HG02759 (cell line): ENCODE results near the gene OPCML.

Experiments
- ATAC-seq: cut with Tn5 transposase; IDR thresholded peaks from one replicate; pipeline ENCODE4 v1.9.1; 2021; ENCODE audit warnings: mild to moderate bottlenecking, moderate library complexity; ENCODE audit not compliant: unreplicated experiment

Gene OPCML

DNA sequence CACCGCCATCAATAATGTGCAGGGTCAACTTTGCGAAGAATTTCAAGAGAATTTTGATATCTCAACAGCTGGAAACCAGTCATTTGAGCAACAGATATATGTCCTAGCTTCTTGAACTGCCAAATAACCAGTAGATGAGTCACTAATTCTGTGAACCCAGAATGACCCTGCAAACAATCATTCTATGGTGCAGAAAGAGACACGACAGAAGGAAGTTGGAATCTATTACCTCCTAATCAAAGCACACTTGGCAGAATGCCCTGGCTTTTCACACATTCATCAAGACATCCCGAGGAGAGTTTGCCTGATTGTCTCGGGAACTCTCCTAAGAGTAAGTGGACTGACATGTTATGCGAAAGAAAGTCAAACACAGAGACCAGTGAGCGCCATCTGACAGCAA lies 621.1 kb downstream of the OPCML start:
- no peak for ATAC-seq

DNA sequence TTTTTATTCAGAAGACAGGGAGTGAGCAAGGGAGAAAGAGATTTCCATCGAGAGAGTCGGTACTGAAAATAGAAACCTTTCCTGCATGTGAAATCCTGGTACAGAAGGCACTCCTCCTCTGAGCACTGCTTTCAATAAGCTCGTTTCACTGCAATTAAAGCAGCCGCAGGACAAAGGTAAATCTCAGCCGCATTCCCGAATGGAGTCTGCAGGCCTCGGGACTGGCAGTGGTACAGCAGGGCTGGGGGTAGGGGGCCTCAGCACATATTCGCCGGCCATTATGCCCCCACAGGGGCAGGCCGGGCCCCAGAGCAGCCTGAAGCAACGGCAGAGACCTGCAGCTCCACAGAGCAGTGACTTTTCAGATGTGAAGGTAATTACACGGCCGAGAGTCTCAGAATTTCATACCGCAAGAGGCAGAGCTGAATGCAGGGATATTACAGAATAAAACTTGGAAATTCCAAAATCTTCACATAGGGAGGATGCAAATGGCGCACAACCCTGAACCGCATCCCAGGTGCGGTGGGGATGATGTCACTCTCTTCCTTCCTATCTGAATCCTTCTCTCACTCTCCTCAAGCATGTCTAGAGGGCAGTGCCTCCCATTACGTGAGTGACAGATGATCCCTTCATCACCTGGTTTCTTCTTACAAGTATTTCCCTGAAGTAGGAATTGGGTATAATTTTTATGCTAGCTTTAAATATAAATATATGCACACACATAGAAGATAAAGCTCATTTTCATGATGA lies 622.1 kb downstream of the OPCML start:
- no peak for ATAC-seq

DNA sequence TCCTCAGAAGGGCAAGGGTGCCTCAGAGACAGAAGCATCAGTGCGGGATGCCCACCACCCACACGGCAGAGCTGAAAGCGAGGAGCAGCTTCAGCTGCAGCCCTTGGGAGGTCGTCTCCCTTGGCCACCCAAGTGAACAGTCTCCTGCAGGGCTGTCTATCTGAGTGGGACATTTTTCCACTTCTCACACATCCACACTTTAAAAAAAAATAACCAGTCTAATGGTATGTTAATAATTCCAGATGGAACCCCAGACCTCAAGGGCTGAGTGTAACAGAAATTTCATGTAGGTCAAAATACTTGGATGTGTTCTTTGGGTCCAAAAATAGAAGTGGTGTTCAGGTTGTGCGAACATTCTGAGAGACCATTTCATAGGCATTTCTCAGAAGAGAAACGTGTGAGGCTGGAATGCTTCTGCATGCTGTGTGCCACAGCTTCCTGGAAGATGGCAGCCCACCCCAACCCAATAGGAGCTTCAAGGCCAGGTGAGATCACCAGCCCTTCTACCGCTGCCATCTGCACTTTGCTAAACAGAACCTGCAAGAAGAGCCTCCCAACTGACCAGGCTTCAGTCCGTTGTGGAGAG lies 623.2 kb downstream of the OPCML start:
- ATAC-seq, result no peak

DNA sequence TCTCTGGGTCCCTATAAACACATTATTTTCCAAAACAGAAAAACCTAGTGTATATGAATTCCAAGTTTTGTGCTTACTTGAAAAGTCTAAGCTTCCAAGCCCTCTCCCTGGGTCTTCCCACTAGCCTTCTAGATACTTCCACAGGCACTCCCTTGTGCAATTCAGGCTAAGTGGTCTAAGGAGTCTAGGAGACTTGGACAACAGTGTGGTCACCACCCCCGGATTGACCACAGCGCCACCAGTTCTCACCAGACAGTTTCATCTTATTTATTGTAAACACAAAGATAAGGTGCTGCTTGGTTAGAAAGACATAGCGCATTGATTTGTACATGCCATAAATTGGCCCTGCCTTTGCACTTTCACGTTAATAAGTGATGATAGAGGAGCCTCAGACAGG lies 623.9 kb downstream of the OPCML start:
- ATAC-seq, result no peak

DNA sequence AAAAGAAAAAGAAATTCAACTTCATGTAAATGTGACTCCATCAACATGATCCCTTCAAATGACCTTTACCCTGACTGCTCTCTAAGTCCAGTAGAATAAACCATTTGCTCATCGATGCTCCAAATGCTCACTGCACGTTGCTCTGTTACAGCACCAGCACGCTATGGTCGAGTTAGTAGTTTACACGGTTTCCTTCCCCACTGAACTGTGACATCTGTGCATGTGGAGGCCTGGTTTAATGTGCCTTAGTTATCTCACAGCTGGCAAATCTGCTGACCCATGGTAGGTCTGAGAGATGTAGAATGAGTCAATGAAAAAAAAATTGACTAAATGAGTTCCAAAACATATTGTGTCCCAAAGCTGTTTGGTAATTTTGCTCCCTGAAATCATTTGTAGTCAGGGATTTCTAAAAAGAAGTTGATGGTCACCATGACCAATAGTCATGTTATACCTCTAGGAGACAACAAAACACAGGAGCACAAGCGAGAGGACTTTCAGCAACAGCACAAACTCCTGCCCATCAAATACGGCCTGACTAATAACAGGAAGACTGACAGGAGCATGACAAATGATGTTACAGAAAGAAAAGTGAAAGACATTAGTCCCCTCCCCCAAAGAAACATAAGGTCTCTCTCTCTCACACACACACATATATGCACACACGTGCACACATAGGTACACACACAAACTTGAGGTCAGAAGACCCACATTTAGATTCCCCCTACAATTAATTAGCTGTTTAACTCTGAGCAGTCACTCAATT lies 624.5 kb downstream of the OPCML start:
- ATAC-seq, result no peak

DNA sequence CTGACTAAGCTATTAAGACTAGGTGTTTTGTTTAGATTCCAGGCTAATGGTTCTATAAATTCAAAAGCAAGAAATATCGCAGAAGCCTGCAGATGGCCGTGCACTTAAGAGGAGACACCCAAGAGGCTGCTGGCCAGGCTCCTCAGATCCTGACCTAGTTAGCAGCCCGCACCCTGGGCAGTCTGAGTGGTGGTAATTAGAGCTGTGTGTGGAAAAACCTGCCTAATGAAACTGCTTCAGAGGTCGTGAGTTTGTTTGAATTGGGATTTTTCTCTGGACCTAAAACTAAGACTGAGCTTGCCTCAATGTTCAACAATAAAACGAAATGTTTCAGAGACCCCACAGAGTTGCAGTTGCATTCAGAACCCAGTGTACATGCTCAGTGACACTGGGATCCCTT lies 627.7 kb downstream of the OPCML start:
- ATAC-seq, result no peak

DNA sequence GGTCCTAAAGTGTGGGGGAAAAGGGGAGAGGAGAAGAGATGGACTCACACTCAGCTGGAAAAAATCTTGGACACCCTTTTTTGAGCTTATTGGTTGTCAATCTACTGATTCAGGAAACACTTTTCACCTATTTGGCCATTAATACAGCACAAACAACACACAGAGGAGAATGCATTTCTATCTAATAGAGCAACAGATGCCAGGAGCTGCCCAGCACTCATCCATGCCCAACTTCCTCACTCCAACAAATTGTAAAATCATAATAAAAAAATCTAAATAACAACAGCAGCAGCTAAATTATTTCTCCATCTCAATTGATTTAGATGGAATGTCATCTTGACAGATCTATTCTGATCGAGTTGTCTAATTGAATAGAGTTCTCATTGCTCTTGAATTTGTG lies 628.2 kb downstream of the OPCML start:
- ATAC-seq, result no peak

DNA sequence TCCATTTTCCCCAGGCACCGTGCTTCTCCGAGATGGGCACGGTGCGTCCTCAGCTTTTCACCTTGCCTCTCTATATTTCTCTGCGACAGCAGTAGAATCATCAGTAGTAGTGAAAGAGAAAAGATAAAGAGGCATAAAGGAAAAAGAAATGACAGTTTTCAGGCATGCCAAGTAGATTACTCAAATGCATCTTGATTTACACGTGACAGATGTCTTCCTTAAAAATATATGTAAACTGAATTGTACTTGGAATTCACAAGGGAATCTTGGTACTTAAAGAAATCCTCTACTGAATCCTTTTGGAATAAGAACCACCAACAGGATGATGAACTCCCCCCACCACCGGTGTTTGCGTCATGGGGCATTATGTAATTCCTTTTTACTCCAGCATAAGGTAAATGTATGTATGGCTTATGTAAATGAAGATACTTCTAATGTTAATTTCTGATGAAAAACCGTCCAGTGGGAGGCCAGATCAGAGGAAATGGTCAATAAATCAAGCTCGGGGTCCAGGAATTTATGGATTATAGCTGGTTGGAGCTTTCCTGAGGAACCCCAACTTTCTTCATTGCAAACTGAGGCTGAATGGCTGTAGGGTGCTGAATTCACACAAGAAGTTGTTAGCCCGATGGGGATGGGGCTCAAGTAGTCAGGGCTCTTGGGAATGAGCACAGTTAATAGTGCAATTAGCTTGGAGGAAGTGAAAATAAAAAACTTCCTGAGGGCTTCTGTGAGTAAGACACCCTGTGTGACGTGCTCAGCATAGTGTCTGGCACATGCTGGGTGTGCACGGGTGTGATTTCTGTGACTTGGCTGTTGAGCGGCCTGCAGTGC lies 630.4 kb downstream of the OPCML start:
- no peak for ATAC-seq

DNA sequence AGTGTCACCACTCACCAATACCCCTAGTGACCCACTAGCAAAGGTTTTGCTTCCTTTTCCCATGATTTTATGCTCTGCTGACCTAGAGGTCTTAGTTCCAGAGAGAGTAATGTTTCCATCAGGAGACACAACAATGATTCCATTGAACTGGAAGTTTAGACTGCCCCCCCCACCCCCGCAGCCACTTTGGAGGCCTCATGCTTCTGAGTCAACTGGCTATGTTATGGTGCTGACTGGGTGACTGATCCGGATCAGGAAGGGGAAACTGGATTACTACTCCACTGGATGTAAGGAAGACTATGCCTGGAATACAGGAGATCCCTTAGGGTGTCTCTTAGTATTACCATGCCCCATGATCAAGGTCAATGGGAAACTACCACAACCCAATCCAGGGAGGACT lies 633.6 kb downstream of the OPCML start:
- no peak for ATAC-seq

DNA sequence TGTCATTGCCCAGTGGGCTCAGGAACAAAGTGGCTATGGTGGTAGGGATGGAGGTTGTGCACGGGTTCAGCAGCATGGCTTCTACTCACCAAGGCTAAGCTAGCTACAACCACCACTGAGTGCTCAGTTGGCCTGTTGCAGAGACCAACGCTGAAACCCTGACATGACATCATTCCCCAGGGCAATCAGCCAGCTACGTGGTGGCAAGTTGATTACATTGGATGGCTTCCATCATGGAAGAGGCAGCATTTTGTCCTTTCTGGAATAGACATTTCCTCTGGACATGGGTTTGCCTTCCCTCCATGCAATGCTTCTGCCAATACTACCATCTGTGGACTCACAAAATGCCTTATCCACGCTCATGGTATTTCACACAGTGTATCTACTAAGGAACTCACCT lies 634.3 kb downstream of the OPCML start:
- no peak for ATAC-seq

DNA sequence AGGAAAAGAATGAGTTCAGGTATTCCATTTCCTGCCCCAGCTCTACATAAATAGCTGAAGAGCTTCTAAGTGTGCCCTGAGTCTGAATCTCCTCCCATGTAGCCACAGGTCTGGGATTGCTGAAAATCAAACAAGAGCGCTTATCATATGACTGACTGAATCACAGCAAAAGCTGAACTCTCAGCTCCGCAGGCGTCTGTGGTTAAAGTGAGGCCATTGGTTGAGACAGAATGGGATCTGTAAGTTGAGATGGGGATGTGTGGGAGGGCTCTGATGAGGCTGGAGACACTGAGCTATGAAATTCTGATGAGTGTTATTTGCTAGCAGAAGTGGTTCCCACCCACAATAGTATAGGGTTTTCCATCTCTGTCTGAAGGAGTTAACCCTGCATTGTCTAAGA lies 637.0 kb downstream of the OPCML start:
- ATAC-seq, result no peak

DNA sequence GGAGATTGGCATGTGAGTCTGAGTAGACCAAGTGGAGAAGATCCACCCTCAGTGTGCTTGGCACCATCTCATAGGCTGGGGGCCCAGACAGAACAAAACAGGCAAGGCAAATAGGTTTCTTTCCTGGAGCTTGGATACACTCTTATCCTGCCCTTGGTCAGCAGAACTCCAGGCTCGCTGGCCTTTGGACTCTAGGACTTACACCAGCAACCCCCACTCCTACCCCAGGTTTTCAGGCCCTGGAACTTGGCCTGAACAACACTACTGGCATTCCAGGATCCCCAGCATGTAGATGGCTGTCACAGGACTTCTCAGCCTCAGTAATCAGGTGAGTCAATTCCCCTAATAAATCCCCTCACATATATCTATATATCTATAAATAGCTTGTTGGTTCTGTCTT lies 637.7 kb downstream of the OPCML start:
- ATAC-seq, result no peak

DNA sequence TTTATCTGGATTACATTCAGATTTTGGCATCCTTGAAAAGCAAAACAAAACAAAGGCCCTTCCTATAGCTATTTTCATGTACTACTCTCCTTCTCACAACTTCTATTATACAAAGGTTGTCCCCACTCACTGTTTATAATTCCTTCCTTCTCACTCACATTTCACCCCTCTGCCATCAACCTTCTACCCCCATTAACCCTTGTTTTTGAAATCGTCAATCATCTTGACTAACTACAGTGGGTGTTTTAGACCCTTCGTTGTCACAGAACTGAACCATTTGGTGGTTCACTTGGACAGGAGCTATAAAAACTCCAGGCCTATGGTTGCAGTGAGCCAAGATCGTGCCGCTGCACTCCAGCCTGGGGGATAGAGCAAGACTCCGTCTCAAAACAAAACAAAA lies 639.4 kb downstream of the OPCML start:
- no peak for ATAC-seq

DNA sequence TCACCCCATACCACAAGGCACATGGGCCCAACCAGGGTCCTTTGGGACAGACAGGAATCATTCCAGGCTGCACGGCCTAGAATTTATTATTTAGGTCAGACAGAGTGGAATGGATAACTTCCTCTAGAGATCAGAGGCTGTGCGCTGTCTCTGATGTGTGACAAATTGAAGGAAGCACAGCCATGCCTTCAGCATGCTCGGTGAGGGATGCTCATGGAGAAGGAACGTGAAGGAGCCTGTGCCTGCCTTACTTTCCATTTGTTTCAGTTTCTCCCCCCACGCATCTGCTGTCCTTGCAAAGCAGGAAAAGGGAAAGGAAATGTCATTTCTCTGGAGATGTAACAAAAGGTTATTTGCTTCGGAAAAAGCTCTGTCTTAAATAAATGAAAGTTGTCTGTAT lies 644.1 kb downstream of the OPCML start:
- no peak for ATAC-seq

DNA sequence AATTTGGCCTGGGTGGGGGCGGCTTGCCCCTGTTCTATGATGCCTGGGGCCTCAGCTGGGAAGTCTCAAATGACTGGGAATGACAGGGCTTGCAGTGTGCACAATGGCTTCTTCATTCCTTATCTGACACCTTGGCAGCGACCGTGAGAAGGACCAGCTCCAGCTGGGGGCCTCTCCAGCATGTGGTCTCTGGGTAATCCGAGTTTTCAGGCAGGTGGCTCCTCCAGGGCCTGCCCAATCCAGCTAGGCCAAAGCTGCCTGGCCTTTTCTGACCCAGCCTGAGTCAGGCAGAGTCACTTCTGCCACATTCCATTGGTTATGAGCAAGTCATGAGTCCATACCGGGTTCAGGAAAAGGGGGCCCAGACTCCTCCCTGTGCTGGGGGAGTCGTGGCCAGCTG lies 646.0 kb downstream of the OPCML start:
- no peak for ATAC-seq

DNA sequence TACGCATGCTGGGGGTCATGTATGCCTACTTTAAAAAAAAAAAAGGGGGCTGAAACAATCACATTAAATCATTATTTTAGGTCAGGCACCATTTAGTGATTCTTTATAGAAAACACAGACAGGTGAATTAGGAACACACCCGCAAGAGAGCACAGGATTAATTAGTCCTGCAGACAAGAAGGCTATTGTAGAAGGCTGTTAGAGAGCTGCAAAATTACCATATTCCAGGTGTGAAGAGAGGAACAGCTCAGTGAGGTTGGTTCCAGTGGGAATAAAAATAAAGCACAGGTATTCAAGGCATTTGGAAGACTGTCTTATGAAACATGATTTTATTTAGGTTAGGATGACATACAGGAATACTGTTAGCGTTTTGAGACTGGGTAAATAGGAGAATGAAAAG lies 649.1 kb downstream of the OPCML start:
- no peak for ATAC-seq

DNA sequence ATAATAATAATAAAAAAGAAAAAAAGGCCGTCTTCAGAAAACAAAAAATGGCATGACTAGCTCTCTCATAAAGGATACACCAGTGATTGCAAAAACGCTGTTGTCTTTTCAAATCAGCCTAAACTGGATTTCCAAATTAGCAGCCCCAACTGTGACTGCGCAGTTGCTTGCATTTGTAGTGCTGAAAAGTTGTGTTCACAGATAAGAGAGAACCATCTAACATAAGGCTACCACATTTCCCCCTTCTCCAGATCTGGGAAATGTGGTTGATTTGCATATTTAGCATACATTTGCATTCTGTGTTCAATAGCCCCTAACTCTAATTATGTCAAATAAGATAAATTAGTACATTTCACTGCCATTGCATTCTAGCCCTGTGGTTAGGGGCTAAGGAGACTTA lies 650.7 kb downstream of the OPCML start:
- ATAC-seq, result no peak

DNA sequence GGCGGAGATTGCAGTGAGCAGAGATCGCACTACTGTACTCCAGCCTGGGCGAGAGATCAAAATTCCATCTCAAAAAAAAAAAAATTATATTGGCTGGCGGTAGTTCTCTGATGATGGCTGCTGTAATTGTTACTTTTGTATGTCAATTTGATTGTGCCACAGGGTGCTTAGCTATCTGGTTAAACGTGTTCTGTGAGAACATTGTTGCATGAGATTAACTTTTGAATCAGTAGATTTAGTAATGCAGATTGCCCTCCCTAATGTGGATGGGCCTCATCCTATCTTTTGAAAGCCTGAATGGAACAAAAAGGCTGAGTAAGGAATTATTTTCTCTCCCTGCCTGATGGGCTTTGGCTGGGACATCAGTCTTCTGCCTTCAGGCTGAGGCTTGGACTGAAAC lies 654.2 kb downstream of the OPCML start:
- no peak for ATAC-seq

DNA sequence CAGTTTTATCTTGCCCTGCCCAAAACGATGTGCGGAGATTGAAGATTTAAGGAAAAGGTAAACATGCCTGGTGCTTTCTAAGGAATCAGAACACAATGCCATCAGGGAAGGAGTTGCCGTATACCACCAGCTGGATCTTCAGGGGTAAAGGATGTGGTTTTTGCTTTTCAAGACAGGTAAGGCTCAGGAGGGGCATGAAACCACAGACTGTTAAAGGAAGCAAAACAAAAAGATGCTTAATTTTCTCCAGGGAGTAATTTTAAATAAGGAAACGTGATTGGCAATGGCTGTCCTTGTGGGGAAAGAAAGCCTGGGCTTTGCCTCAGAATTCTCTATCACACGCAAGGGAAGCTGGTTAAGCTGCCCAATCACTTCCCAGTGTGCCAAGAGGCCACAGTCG lies 655.6 kb downstream of the OPCML start:
- ATAC-seq, result no peak

DNA sequence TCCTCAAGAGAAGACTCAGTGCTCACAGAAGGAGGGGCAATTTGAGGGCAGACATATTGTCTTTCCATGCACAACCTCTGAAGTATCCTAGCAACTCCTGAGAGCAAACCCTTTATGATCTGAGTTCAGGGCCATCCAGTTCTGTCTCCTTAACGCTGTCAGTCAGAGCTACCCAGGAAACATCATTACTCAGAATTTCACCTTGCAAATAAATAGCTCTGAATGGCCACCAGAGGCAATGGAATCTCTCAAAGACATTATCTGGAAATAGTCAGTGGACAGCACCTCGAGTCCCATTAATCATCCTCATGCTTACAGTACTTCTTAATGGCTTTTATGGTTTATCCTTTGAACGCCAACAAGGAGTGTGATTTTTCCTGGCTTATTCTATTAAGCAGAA lies 656.1 kb downstream of the OPCML start:
- no peak for ATAC-seq

DNA sequence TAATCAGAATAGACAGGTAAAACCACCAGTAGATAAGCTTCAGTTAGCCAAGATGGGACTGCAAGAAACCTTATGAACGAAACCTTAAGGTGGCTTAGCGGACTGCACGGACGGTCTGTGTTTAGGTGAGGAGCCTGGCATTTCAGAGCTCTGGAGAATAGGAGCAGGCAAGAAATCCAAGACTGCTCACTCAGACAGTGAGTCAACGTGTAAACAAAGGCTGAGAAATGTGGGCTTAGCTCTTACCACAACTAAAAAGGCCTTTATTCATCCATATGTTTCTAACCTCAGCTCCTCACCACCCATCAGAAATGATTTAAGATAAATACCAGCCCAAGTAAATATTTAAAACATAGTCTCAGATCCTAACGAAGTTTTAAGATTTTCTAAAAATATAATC lies 657.7 kb downstream of the OPCML start:
- no peak for ATAC-seq
